Smooth muscle cell (in vitro differentiated cells): ENCODE data around the gene CKM. TPM values are rescaled to one million over a fixed set of nuclear protein-coding genes. Genes with fewer than 3 reads are reported as not detected.
A peak's percentile ranks its signal among the peaks of the same experiment; 100 is the strongest.

Experiments used
- DNase-seq: peaks from one replicate; lab custom pipeline; 2025; ENCODE audit not compliant: unreplicated experiment; lab: John Stamatoyannopoulos, UW
- H2AFZ ChIP-seq: fragments of 200-600 bp; sonication (generic); 2 replicates; pipeline ENCODE4 v1.6.0; 2016; ENCODE audit warnings: antibody characterized with exemption, low read depth, mild to moderate bottlenecking
- H3F3A ChIP-seq: fragments of 200-600 bp; sonication (generic); 2 replicates; pipeline ENCODE4 v1.6.0; 2017; ENCODE audit warnings: antibody characterized with exemption, low read depth
- H3K27ac ChIP-seq: fragments of 200-600 bp; sonication (generic); 2 replicates; pipeline ENCODE4 v1.5.1; 2016; ENCODE audit warnings: low read depth, mild to moderate bottlenecking
- H3K27me3 ChIP-seq: fragments of 200-600 bp; sonication (generic); 2 replicates; pipeline ENCODE4 v1.6.1; 2016; ENCODE audit warnings: low read depth, mild to moderate bottlenecking
- H3K36me3 ChIP-seq: fragments of 200-600 bp; sonication (generic); 2 replicates; pipeline ENCODE4 v1.5.1; 2016; ENCODE audit warnings: low read depth
- H3K4me1 ChIP-seq: fragments of 200-600 bp; sonication (generic); 2 replicates; pipeline ENCODE4 v1.5.1; 2016; ENCODE audit warnings: low read depth
- H3K4me2 ChIP-seq: fragments of 200-600 bp; sonication (generic); 2 replicates; pipeline ENCODE4 v1.6.0; 2016; ENCODE audit warnings: mild to moderate bottlenecking
- H3K4me3 ChIP-seq: fragments of 200-600 bp; sonication (generic); 2 replicates; pipeline ENCODE4 v1.5.1; 2016; ENCODE audit warnings: mild to moderate bottlenecking
- H3K79me2 ChIP-seq: fragments of 200-600 bp; sonication (generic); 2 replicates; pipeline ENCODE4 v1.6.0; 2016; ENCODE audit warnings: low read depth, mild to moderate bottlenecking
- H3K9ac ChIP-seq: fragments of 200-600 bp; sonication (generic); 2 replicates; pipeline ENCODE4 v1.6.0; 2016; ENCODE audit warnings: low read depth
- H3K9me3 ChIP-seq: fragments of 200-600 bp; sonication (generic); replicated peaks from 2 replicates; pipeline ENCODE4 v1.5.1; 2016; ENCODE audit warnings: low read depth
- H4K20me1 ChIP-seq: fragments of 200-600 bp; sonication (generic); 2 replicates; pipeline ENCODE4 v1.6.0; 2016; ENCODE audit warnings: low read depth
- CTCF ChIP-seq: fragments of 200-600 bp; sonication (generic); IDR thresholded peaks from 2 replicates; pipeline ENCODE4 v1.5.1; 2017; ENCODE audit warnings: borderline replicate concordance, mild to moderate bottlenecking, antibody characterized with exemption; ENCODE audit not compliant: insufficient read depth, poor library complexity, severe bottlenecking
- WGBS: methylation state at CpG from one replicate; pipeline ENCODE4 v1.1.7; 2016; ENCODE audit warnings: low lambda C conversion rate; 5-methylcytosine and 5-hydroxymethylcytosine counted together
- polyA plus RNA-seq: library from polyadenylated mRNA; unstranded; fragments of >200 nt; fragmentation: Nextera tagmentation; extraction: Ambion mirVana; gene quantifications from 2 replicates; pipeline ENCODE4 v1.2.1, GENCODE V29; 2016
- total RNA-seq: library from RNA; depleted of rRNA; stranded (reverse); fragments of >200 nt; gene quantifications from 2 replicates; pipeline ENCODE4 v1.2.3, GENCODE V29; 2014

CKM gene
- total and polyA plus RNA-seq, 2 experiments from 2014 or later = not detected

GRCh38 chr19:45324349-45324907, 1.8 kb upstream of the CKM start:
- Histone ChIP-seq H3F3A (no peaks in the 10 kb centered on the region), H3K9ac (no peak overlapping the region), H3K79me2 (no peaks in the 10 kb centered on the region), H3K4me1 (peaks cover 7% of the 10 kb centered on the region), H3K36me3 (no peaks in the 10 kb centered on the region), H3K9me3 (no peaks in the 10 kb centered on the region), H3K4me3 (no peak overlapping the region), H4K20me1 (no peaks in the 10 kb centered on the region), H2AFZ (no peak overlapping the region), H3K27me3 (no peaks in the 10 kb centered on the region), H3K4me2 (no peak overlapping the region), H3K27ac (no peak overlapping the region)
- TF ChIP-seq CTCF = no peak
- DNase-seq = no peak
- 81% methylated on average over 11 of the region's 11 CpGs for WGBS

- TF ChIP-seq CTCF = no peak
- Histone ChIP-seq H3K4me2 (peak overlapping the region; percentile 83), H3K9me3 (no peaks in the 10 kb centered on the region), H3K27me3 (no peaks in the 10 kb centered on the region), H3K27ac (no peak overlapping the region), H2AFZ (peak overlapping the region; percentile 45), H3K36me3 (no peaks in the 10 kb centered on the region), H3F3A (no peaks in the 10 kb centered on the region), H3K4me3 (peak overlapping the region; percentile 45), H3K4me1 (peaks cover 7% of the 10 kb centered on the region), H4K20me1 (no peaks in the 10 kb centered on the region), H3K79me2 (no peaks in the 10 kb centered on the region), H3K9ac (peak overlapping the region; percentile 29)
- 6% methylated on average over 29 of the region's 30 CpGs for WGBS
- no peak for DNase-seq
Observed at GRCh38 chr19:45323671-45324081, 1.0 kb upstream of the CKM start.

- H4K20me1 ChIP-seq = no peaks in the 10 kb centered on the region
- no peaks in the 10 kb centered on the region for H3K36me3 ChIP-seq
- H3K9me3 ChIP-seq = no peaks in the 10 kb centered on the region
- no peak for DNase-seq
- WGBS = 67% methylated on average over 11 of the region's 11 CpGs
- H3K79me2 ChIP-seq = no peaks in the 10 kb centered on the region
- H3K27me3 ChIP-seq = peaks cover 9% of the 10 kb centered on the region
- no peaks in the 10 kb centered on the region for H3F3A ChIP-seq
- H3K27ac ChIP-seq = no peak overlapping the region
- no peak overlapping the region for H3K9ac ChIP-seq
- no peak overlapping the region for H2AFZ ChIP-seq
- H3K4me2 ChIP-seq = no peak overlapping the region
- no peak overlapping the region for H3K4me3 ChIP-seq
- peaks cover 7% of the 10 kb centered on the region for H3K4me1 ChIP-seq
- no peak for TF ChIP-seq CTCF
Observed at GRCh38 chr19:45322311-45322710, 364 bp downstream of the CKM start.

GRCh38 chr19:45321848-45322247, 827 bp downstream of the CKM start:
- H3K4me2 ChIP-seq = no peak overlapping the region
- no peak overlapping the region for H3K9ac ChIP-seq
- 82% methylated on average over 7 of the region's 7 CpGs for WGBS

More at GRCh38 chr19:45321848-45322247, 827 bp downstream of the CKM start:
- no peak for DNase-seq
- peaks cover 13% of the 10 kb centered on the region for H3K27me3 ChIP-seq
- H3K36me3 ChIP-seq = no peaks in the 10 kb centered on the region
- no peaks in the 10 kb centered on the region for H3K79me2 ChIP-seq
- H3K4me1 ChIP-seq = peaks cover 7% of the 10 kb centered on the region
- H3K27ac ChIP-seq = no peak overlapping the region
- no peaks in the 10 kb centered on the region for H4K20me1 ChIP-seq
- H2AFZ ChIP-seq = no peak overlapping the region
- no peak overlapping the region for H3K4me3 ChIP-seq
- no peaks in the 10 kb centered on the region for H3F3A ChIP-seq
- TF ChIP-seq CTCF = no peak
- no peaks in the 10 kb centered on the region for H3K9me3 ChIP-seq
